HL-60 (cell line): ENCODE results near the gene CTXN1.

Source experiments
- DNase-seq, 2 experiments: peaks; one replicate each; pipeline ENCODE4 v3.0.0-alpha.2; 2010 to 2020; ENCODE audit warnings: low read depth in 1 of 2, low spot score in 1 of 2
- H3K27ac ChIP-seq: fragments of 250-450 bp; sonication (Bioruptor Pico); replicated peaks from 2 replicates; pipeline ENCODE4 v1.5.1; 2020; ENCODE audit warnings: mild to moderate bottlenecking, moderate library complexity
- H3K27me3 ChIP-seq: fragments of 250-450 bp; sonication (Bioruptor Pico); 2 replicates; pipeline ENCODE4 v1.5.1; 2021; ENCODE audit warnings: mild to moderate bottlenecking, moderate library complexity; ENCODE audit not compliant: insufficient read depth, poor library complexity, severe bottlenecking
- H3K4me3 ChIP-seq: replicated peaks from 2 replicates; pipeline ENCODE4 v1.5.1; 2011; ENCODE audit warnings: mild to moderate bottlenecking, control low read depth, low read length; ENCODE audit not compliant: insufficient read depth
- GABPA ChIP-seq: IDR thresholded peaks from 2 replicates; pipeline ENCODE4 v1.6.1; 2012; ENCODE audit warnings: low read depth
- POLR2AphosphoS5 ChIP-seq: IDR thresholded peaks from 2 replicates; pipeline ENCODE4 v1.6.1; 2012; ENCODE audit warnings: low read depth
- REST ChIP-seq: IDR thresholded peaks from 2 replicates; pipeline ENCODE4 v1.6.1; 2012; ENCODE audit warnings: low read depth; ENCODE audit not compliant: insufficient replicate concordance
- SPI1 ChIP-seq: IDR thresholded peaks from 2 replicates; pipeline ENCODE4 v1.6.1; 2012; ENCODE audit warnings: low read depth, mild to moderate bottlenecking, borderline replicate concordance
- TF ChIP-seq, protein P1 (sequence below): IDR thresholded peaks from one replicate; pipeline ENCODE4 v1.5.1; 2011; ENCODE audit warnings: low read length, control low read depth, inconsistent platforms; ENCODE audit not compliant: insufficient read depth

Gene CTXN1

DNA sequence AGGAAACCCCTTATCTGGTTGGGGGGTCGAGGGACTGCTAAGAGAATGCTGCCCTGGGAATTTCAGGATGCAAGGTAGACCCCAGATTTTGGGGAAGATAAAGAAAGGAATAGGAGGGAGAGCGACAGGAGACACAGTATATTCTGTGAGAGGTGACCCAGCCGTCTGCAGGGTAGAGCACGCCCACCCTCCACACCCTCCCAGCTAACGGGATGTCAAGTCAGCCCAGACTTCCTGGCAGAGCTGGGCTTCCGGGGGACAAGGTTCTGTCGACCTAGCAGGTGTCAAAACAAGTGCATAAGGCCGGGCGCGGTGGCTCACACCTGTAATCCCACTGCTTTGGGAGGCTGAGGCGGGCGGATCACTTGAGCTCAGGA, 51.0 kb downstream of the CTXN1 start:
- TF ChIP-seq SPI1 (no peak), POLR2AphosphoS5 (no peak), GABPA (no peak), REST (no peak)
- TF ChIP-seq, protein P1, sequence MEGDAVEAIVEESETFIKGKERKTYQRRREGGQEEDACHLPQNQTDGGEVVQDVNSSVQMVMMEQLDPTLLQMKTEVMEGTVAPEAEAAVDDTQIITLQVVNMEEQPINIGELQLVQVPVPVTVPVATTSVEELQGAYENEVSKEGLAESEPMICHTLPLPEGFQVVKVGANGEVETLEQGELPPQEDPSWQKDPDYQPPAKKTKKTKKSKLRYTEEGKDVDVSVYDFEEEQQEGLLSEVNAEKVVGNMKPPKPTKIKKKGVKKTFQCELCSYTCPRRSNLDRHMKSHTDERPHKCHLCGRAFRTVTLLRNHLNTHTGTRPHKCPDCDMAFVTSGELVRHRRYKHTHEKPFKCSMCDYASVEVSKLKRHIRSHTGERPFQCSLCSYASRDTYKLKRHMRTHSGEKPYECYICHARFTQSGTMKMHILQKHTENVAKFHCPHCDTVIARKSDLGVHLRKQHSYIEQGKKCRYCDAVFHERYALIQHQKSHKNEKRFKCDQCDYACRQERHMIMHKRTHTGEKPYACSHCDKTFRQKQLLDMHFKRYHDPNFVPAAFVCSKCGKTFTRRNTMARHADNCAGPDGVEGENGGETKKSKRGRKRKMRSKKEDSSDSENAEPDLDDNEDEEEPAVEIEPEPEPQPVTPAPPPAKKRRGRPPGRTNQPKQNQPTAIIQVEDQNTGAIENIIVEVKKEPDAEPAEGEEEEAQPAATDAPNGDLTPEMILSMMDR: no peak
- Histone ChIP-seq H3K4me3 (no peak overlapping the region), H3K27ac (no peak overlapping the region), H3K27me3 (peaks cover 23% of the 10 kb centered on the region)
- DNase-seq: no peak
